SK-N-SH (cell line): ENCODE measurements around the gene PRSS1. TPM values are rescaled to one million over a fixed set of nuclear protein-coding genes. Genes with fewer than 3 reads are reported as not detected.

ENCODE experiments used
- CTCF ChIA-PET: fragments of 300-600, 350-600 bp; formaldehyde crosslinking; extraction: SDS; loops from one replicate; lab custom pipeline; 2021; lab: Yijun Ruan, JAX
- POLR2A ChIA-PET: fragments of 350-600 bp; sonication (Branson Sonifier 250); formaldehyde crosslinking; extraction: SDS; loops from one replicate; lab custom pipeline; 2020; ENCODE audit warnings: antibody characterized with exemption, inconsistent platforms; lab: Yijun Ruan, JAX
- DNase-seq: peaks from one replicate; pipeline ENCODE4 v3.0.0; 2012
- H2AFZ ChIP-seq: fragments of 200-600 bp; sonication (generic); 2 replicates; pipeline ENCODE4 v1.8.1; 2016; ENCODE audit warnings: antibody characterized with exemption, mild to moderate bottlenecking, low read depth
- H3F3A ChIP-seq: fragments of 200-600 bp; sonication (generic); replicated peaks from 2 replicates; pipeline ENCODE3; 2016; ENCODE audit warnings: antibody characterized with exemption, mild to moderate bottlenecking; ENCODE audit not compliant: insufficient read depth
- H3K27ac ChIP-seq, 2 experiments: fragments of 200-500 bp in 1 of 2; fragments of 200-600 bp in 1 of 2; sonication (Bioruptor generic) in 1 of 2; sonication (generic), shearing (Covaris generic) in 1 of 2; 2 replicates each; pipeline versions ENCODE4 v1.5.1 to v1.6.1; 2014 to 2016; ENCODE audit warnings: low read depth in 2 of 2, inconsistent platforms in 1 of 2, low read length in 1 of 2, mild to moderate bottlenecking in 1 of 2, mixed read lengths in 1 of 2
- H3K27me3 ChIP-seq: fragments of 200-600 bp; sonication (generic), shearing (Covaris generic); 2 replicates; pipeline ENCODE4 v1.6.1; 2016; ENCODE audit warnings: mixed run types; ENCODE audit not compliant: insufficient read depth
- H3K36me3 ChIP-seq, 2 experiments: fragments of 200-500 bp in 1 of 2; fragments of 200-600 bp in 1 of 2; sonication (Bioruptor generic) in 1 of 2; sonication (generic) in 1 of 2; replicated peaks in 1 of 2; 2 replicates each; pipeline versions ENCODE3 to v1.5.1; 2014 to 2016; ENCODE audit warnings: low read length in 1 of 2, mild to moderate bottlenecking in 1 of 2; ENCODE audit not compliant: insufficient read depth in 2 of 2, control insufficient read depth in 1 of 2
- H3K4me1 ChIP-seq, 2 experiments: fragments of 200-500 bp in 1 of 2; fragments of 200-600 bp in 1 of 2; sonication (Bioruptor generic) in 1 of 2; sonication (generic), shearing (Covaris generic) in 1 of 2; 2 replicates each; pipeline versions ENCODE4 v1.5.1 to v1.6.1; 2014 to 2016; ENCODE audit warnings: low read depth in 1 of 2, low read length in 1 of 2, mixed run types in 1 of 2; ENCODE audit not compliant: insufficient read depth in 2 of 2, control insufficient read depth in 1 of 2
- H3K4me2 ChIP-seq: fragments of 200-600 bp; sonication (generic), shearing (Covaris generic); 2 replicates; pipeline ENCODE4 v1.6.1; 2017; ENCODE audit warnings: mixed run types
- H3K4me3 ChIP-seq, 2 experiments: fragments of 200-500 bp in 1 of 2; fragments of 200-600 bp in 1 of 2; sonication (Bioruptor generic) in 1 of 2; sonication (generic), shearing (Covaris generic) in 1 of 2; 2 replicates each; pipeline versions ENCODE4 v1.5.1 to v1.8.1; 2014 to 2016; ENCODE audit warnings: low read depth in 2 of 2, inconsistent platforms in 1 of 2, low read length in 1 of 2, mild to moderate bottlenecking in 1 of 2, mixed read lengths in 1 of 2, moderate library complexity in 1 of 2
- H3K79me2 ChIP-seq: fragments of 200-600 bp; sonication (generic); 2 replicates; pipeline ENCODE4 v1.8.1; 2017; ENCODE audit warnings: mild to moderate bottlenecking; ENCODE audit not compliant: insufficient read depth
- H3K9ac ChIP-seq: fragments of 200-600 bp; sonication (generic); 2 replicates; pipeline ENCODE4 v1.6.1; 2017; ENCODE audit warnings: mixed run types
- H3K9me2 ChIP-seq: fragments of 200-600 bp; sonication (generic); 2 replicates; pipeline ENCODE4 v1.6.1; 2017; ENCODE audit warnings: mixed run types
- H3K9me3 ChIP-seq: fragments of 200-600 bp; sonication (generic); 2 replicates; pipeline ENCODE4 v1.6.1; 2017; ENCODE audit warnings: mixed run types, mild to moderate bottlenecking, moderate library complexity
- H4K20me1 ChIP-seq: fragments of 200-600 bp; sonication (generic); 2 replicates; pipeline ENCODE4 v1.6.1; 2017; ENCODE audit warnings: mild to moderate bottlenecking, mixed run types; ENCODE audit not compliant: insufficient read depth
- CTCF ChIP-seq: fragments of 200-600 bp; sonication (generic); IDR thresholded peaks from 2 replicates; pipeline ENCODE4 v1.6.1; 2017; ENCODE audit warnings: antibody characterized with exemption, mild to moderate bottlenecking, moderate library complexity
- EP300 ChIP-seq, 2 experiments: IDR thresholded peaks; 2 replicates each; pipeline versions ENCODE4 v1.4.0 to v1.6.1; 2012; ENCODE audit warnings: borderline replicate concordance in 1 of 2, low read depth in 1 of 2, low read length in 1 of 2
- FOXJ3 ChIP-seq: sonication (generic); formaldehyde crosslinking; IDR thresholded peaks from 2 replicates; pipeline ENCODE4 v1.5.1; 2020; ENCODE audit warnings: mild to moderate bottlenecking, missing genetic modification reagents
- FOXM1 ChIP-seq: IDR thresholded peaks from 2 replicates; pipeline ENCODE4 v1.4.0; 2012; ENCODE audit warnings: low read depth, mild to moderate bottlenecking
- IRF3 ChIP-seq: fragments of 150-350 bp; IDR thresholded peaks from 2 replicates; pipeline ENCODE4 v1.6.1; 2016; ENCODE audit warnings: mild to moderate bottlenecking, low read depth, low read length
- MEF2A ChIP-seq: IDR thresholded peaks from 2 replicates; pipeline ENCODE4 v1.4.0; 2012; ENCODE audit warnings: low read depth, borderline replicate concordance
- MXI1 ChIP-seq: IDR thresholded peaks from 2 replicates; pipeline ENCODE4 v1.6.1; 2012; ENCODE audit warnings: mild to moderate bottlenecking, low read depth, low read length, improper control_type of control experiment
- NRF1 ChIP-seq: IDR thresholded peaks from 2 replicates; pipeline ENCODE4 v1.6.1; 2012; ENCODE audit warnings: low read depth, mild to moderate bottlenecking, low read length
- RCOR1 ChIP-seq: fragments of 150-350 bp; IDR thresholded peaks from 2 replicates; pipeline ENCODE4 v1.6.1; 2017; ENCODE audit warnings: antibody characterized with exemption, low read length
- REST ChIP-seq: IDR thresholded peaks from 2 replicates; pipeline ENCODE4 v1.6.1; 2012; ENCODE audit warnings: mild to moderate bottlenecking, low read depth, low read length, moderate library complexity
- RFX5 ChIP-seq: IDR thresholded peaks from 2 replicates; pipeline ENCODE4 v1.6.1; 2012; ENCODE audit warnings: mild to moderate bottlenecking, improper control_type of control experiment, low read length
- RXRA ChIP-seq: IDR thresholded peaks from 2 replicates; pipeline ENCODE4 v1.4.0; 2012; ENCODE audit warnings: low read depth, mild to moderate bottlenecking, borderline replicate concordance
- WGBS: methylation state at CpG from one replicate; pipeline ENCODE4 v1.1.6; 2017; ENCODE audit warnings: low lambda C conversion rate; 5-methylcytosine and 5-hydroxymethylcytosine counted together
- polyA plus RNA-seq, 3 experiments: library from polyadenylated mRNA; depleted of rRNA; stranded (reverse); fragments of >200 nt; gene quantifications; 2 replicates each; pipeline ENCODE4 v1.2.3, GENCODE V29; 2012

The PRSS1 gene
- polyA plus RNA-seq, 1 of the 3 experiments (the other 2 are of a cell fraction): not detected

GRCh38 chr7:142733271-142733670 lies 16.0 kb upstream of the PRSS1 start:
- no peak for DNase-seq
- H3K4me3 ChIP-seq: no peak overlapping the region
- no peaks in the 10 kb centered on the region; the same call in 1 of the 2 replicates for H3K9me3 ChIP-seq
- H3F3A ChIP-seq: no peaks in the 10 kb centered on the region
- H3K4me2 ChIP-seq: no peak overlapping the region
- H3K27ac ChIP-seq: no peak overlapping the region
- CTCF ChIA-PET: interaction anchor here (0.8 to 2.2 kb wide), 3 partner anchors 19 to 101 kb away, joined by 3 to 12 read pairs (median 3); no protein-coding TSS in a partner anchor
- POLR2A ChIA-PET: no interaction called here
- no peaks in the 10 kb centered on the region for H3K36me3 ChIP-seq
- no peaks in the 10 kb centered on the region for H3K27me3 ChIP-seq
- H3K79me2 ChIP-seq: no peaks in the 10 kb centered on the region
- TF ChIP-seq EP300 (IDR thresholded peaks at IDR 0.05; ENCODE audit: borderline replicate concordance in 1 of 2, low read depth in 1 of 2, low read length in 1 of 2) (no peak), RXRA (no peak), RFX5 (no peak), FOXM1 (no peak), FOXJ3 (no peak), MEF2A (no peak), IRF3 (no peak), CTCF (no peak), NRF1 (no peak), REST (no peak), MXI1 (no peak), RCOR1 (no peak)
- 47% methylated on average over 8 of the region's 8 CpGs for WGBS
- no peaks in the 10 kb centered on the region for H3K4me1 ChIP-seq
- H2AFZ ChIP-seq: no peak overlapping the region
- no peaks in the 10 kb centered on the region for H4K20me1 ChIP-seq
- no peak overlapping the region for H3K9ac ChIP-seq
- peaks cover 4% of the 10 kb centered on the region; the same call in 1 of the 2 replicates for H3K9me2 ChIP-seq
